ENCODE measurements around the gene PER1. TPM values are rescaled to one million over a fixed set of nuclear protein-coding genes. Genes with fewer than 3 reads are reported as not detected.

PER1 gene
- total and polyA plus RNA-seq, 2 of the 13 experiments (the other 11 are each of a cell fraction or from before 2014, with no cell fraction given) = 2.6 to 3.6 TPM

GRCh38 chr17:8118769-8119580 is 33.2 kb downstream of the PER1 start (continued):
- TF ChIP-seq IRX3 (CRISPR knock-in tag; IDR thresholded peaks at IDR 0.05; ENCODE audit: borderline replicate concordance, low read depth) (no peak), HHEX (CRISPR knock-in tag; IDR thresholded peaks at IDR 0.05) (no peak), ZNF678 (CRISPR knock-in tag; IDR thresholded peaks at IDR 0.05) (no peak), ZNF746 (CRISPR knock-in tag; IDR thresholded peaks at IDR 0.05) (no peak), ZFAT (CRISPR knock-in tag; conservative IDR thresholded peaks at IDR 0.05) (no peak), BRD4 (CRISPR knock-in tag; IDR thresholded peaks at IDR 0.05) (no peak), ZNF501 (CRISPR knock-in tag; IDR thresholded peaks at IDR 0.05) (0 out of 2 replicates have a peak, but pooled peaks have one; percentile 49), ZNF333 (CRISPR knock-in tag; IDR thresholded peaks at IDR 0.05; ENCODE audit: borderline replicate concordance) (no peak), ETV6 (CRISPR knock-in tag; conservative IDR thresholded peaks at IDR 0.05) (no peak), ZBTB34 (CRISPR knock-in tag; IDR thresholded peaks at IDR 0.05) (no peak), ZSCAN22 (CRISPR knock-in tag; IDR thresholded peaks at IDR 0.05) (no peak), MAF1 (CRISPR knock-in tag; IDR thresholded peaks at IDR 0.05; ENCODE audit: borderline replicate concordance) (peak; percentile 98; the same call in 1 of the 2 replicates), MAFF (IDR thresholded peaks at IDR 0.05; ENCODE audit: low read depth, low read length) (no peak), RFX5 (IDR thresholded peaks at IDR 0.05; ENCODE audit: low read depth, low read length) (no peak), ZSCAN29 (CRISPR knock-in tag; conservative IDR thresholded peaks at IDR 0.05) (no peak)
- TF ChIP-seq, protein P1, sequence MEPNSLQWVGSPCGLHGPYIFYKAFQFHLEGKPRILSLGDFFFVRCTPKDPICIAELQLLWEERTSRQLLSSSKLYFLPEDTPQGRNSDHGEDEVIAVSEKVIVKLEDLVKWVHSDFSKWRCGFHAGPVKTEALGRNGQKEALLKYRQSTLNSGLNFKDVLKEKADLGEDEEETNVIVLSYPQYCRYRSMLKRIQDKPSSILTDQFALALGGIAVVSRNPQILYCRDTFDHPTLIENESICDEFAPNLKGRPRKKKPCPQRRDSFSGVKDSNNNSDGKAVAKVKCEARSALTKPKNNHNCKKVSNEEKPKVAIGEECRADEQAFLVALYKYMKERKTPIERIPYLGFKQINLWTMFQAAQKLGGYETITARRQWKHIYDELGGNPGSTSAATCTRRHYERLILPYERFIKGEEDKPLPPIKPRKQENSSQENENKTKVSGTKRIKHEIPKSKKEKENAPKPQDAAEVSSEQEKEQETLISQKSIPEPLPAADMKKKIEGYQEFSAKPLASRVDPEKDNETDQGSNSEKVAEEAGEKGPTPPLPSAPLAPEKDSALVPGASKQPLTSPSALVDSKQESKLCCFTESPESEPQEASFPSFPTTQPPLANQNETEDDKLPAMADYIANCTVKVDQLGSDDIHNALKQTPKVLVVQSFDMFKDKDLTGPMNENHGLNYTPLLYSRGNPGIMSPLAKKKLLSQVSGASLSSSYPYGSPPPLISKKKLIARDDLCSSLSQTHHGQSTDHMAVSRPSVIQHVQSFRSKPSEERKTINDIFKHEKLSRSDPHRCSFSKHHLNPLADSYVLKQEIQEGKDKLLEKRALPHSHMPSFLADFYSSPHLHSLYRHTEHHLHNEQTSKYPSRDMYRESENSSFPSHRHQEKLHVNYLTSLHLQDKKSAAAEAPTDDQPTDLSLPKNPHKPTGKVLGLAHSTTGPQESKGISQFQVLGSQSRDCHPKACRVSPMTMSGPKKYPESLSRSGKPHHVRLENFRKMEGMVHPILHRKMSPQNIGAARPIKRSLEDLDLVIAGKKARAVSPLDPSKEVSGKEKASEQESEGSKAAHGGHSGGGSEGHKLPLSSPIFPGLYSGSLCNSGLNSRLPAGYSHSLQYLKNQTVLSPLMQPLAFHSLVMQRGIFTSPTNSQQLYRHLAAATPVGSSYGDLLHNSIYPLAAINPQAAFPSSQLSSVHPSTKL (CRISPR knock-in tag; IDR thresholded peaks at IDR 0.05) = no peak
- TF ChIP-seq, protein P2, sequence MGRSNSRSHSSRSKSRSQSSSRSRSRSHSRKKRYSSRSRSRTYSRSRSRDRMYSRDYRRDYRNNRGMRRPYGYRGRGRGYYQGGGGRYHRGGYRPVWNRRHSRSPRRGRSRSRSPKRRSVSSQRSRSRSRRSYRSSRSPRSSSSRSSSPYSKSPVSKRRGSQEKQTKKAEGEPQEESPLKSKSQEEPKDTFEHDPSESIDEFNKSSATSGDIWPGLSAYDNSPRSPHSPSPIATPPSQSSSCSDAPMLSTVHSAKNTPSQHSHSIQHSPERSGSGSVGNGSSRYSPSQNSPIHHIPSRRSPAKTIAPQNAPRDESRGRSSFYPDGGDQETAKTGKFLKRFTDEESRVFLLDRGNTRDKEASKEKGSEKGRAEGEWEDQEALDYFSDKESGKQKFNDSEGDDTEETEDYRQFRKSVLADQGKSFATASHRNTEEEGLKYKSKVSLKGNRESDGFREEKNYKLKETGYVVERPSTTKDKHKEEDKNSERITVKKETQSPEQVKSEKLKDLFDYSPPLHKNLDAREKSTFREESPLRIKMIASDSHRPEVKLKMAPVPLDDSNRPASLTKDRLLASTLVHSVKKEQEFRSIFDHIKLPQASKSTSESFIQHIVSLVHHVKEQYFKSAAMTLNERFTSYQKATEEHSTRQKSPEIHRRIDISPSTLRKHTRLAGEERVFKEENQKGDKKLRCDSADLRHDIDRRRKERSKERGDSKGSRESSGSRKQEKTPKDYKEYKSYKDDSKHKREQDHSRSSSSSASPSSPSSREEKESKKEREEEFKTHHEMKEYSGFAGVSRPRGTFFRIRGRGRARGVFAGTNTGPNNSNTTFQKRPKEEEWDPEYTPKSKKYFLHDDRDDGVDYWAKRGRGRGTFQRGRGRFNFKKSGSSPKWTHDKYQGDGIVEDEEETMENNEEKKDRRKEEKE (IDR thresholded peaks at IDR 0.05) = no peak
- TF ChIP-seq, protein P3, sequence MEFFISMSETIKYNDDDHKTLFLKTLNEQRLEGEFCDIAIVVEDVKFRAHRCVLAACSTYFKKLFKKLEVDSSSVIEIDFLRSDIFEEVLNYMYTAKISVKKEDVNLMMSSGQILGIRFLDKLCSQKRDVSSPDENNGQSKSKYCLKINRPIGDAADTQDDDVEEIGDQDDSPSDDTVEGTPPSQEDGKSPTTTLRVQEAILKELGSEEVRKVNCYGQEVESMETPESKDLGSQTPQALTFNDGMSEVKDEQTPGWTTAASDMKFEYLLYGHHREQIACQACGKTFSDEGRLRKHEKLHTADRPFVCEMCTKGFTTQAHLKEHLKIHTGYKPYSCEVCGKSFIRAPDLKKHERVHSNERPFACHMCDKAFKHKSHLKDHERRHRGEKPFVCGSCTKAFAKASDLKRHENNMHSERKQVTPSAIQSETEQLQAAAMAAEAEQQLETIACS (CRISPR knock-in tag; IDR thresholded peaks at IDR 0.05) = no peak

Data from HepG2 (cell line).